HEK293T (cell line): Measurements from ENCODE around the gene ARHGEF18.
A peak's percentile ranks its signal among the peaks of the same experiment; 100 is the strongest.

ENCODE experiments used
- CTCF ChIA-PET: fragments of 350-600 bp; formaldehyde crosslinking; extraction: SDS; loops from one replicate; lab custom pipeline; 2021; ENCODE audit warnings: antibody characterized with exemption, inconsistent platforms; lab: Yijun Ruan, JAX
- POLR2A ChIA-PET: fragments of 350-600 bp; formaldehyde crosslinking; extraction: SDS; loops from one replicate; lab custom pipeline; 2020; ENCODE audit warnings: antibody characterized with exemption, inconsistent platforms; lab: Yijun Ruan, JAX
- DNase-seq: peaks from one replicate; pipeline ENCODE4 v3.0.0; 2012; ENCODE audit warnings: mixed read lengths; ENCODE audit errors: extremely low spot score
- ARNT ChIP-seq: fragments of 450-650 bp; IDR thresholded peaks from 2 replicates; pipeline ENCODE4 v1.6.1; 2017; ENCODE audit warnings: mild to moderate bottlenecking
- BHLHE40 ChIP-seq: fragments of 450-650 bp; IDR thresholded peaks from 2 replicates; pipeline ENCODE4 v1.6.1; 2016; ENCODE audit warnings: mild to moderate bottlenecking, moderate library complexity, borderline replicate concordance
- CTBP1 ChIP-seq: fragments of 450-650 bp; IDR thresholded peaks from 2 replicates; pipeline ENCODE4 v1.6.1; 2016; ENCODE audit warnings: borderline replicate concordance
- ELF4 ChIP-seq: fragments of 450-650 bp; IDR thresholded peaks from 2 replicates; pipeline ENCODE4 v1.6.1; 2017; ENCODE audit warnings: antibody characterized with exemption
- FOXA1 ChIP-seq: fragments of 450-650 bp; IDR thresholded peaks from 2 replicates; pipeline ENCODE4 v1.6.1; 2016; ENCODE audit warnings: mild to moderate bottlenecking
- FOXK2 ChIP-seq: fragments of 450-650 bp; IDR thresholded peaks from 2 replicates; pipeline ENCODE4 v1.6.1; 2016; ENCODE audit warnings: mild to moderate bottlenecking
- FOXM1 ChIP-seq: fragments of 450-650 bp; IDR thresholded peaks from 2 replicates; pipeline ENCODE4 v1.6.1; 2017; ENCODE audit warnings: mild to moderate bottlenecking, borderline replicate concordance
- HDGF ChIP-seq: fragments of 450-650 bp; IDR thresholded peaks from 2 replicates; pipeline ENCODE4 v1.6.1; 2017; ENCODE audit warnings: antibody characterized with exemption, borderline replicate concordance
- L3MBTL2 ChIP-seq: fragments of 450-650 bp; conservative IDR thresholded peaks from 2 replicates; pipeline ENCODE4 v1.6.1; 2016; ENCODE audit warnings: mild to moderate bottlenecking
- LEF1 ChIP-seq: fragments of 450-650 bp; IDR thresholded peaks from 2 replicates; pipeline ENCODE4 v1.6.1; 2017; ENCODE audit warnings: mild to moderate bottlenecking, borderline replicate concordance
- NFRKB ChIP-seq: fragments of 450-650 bp; IDR thresholded peaks from 2 replicates; pipeline ENCODE4 v1.6.1; 2016; ENCODE audit warnings: mild to moderate bottlenecking, moderate library complexity
- PKNOX1 ChIP-seq: fragments of 450-650 bp; IDR thresholded peaks from 2 replicates; pipeline ENCODE4 v1.6.1; 2016
- SP1 ChIP-seq: fragments of 450-650 bp; IDR thresholded peaks from 2 replicates; pipeline ENCODE4 v1.6.1; 2017
- SUZ12 ChIP-seq: fragments of 450-650 bp; IDR thresholded peaks from 2 replicates; pipeline ENCODE4 v1.6.1; 2016; ENCODE audit warnings: mild to moderate bottlenecking
- TARDBP ChIP-seq: fragments of 450-650 bp; IDR thresholded peaks from 2 replicates; pipeline ENCODE4 v1.6.1; 2016
- ZNF384 ChIP-seq: fragments of 450-650 bp; IDR thresholded peaks from 2 replicates; pipeline ENCODE4 v1.6.1; 2016

ARHGEF18 gene

GRCh38 chr19:7355151-7355820, 6.5 kb downstream of the ARHGEF18 start:
- ChIA-PET CTCF (interaction anchor here (0.9 to 1.9 kb wide), 4 partner anchors 25 to 873 kb away, joined by 3 to 9 read pairs (median 5); no protein-coding TSS in a partner anchor), POLR2A (no interaction called here)

GRCh38 chr19:7355871-7356270, 7.1 kb downstream of the ARHGEF18 start:
- no peak for DNase-seq
- ChIA-PET POLR2A (no interaction called here), CTCF (interaction anchor here (0.9 kb wide), 1 partner anchor 25 kb away, joined by 4 read pairs; no protein-coding TSS in a partner anchor)
- TF ChIP-seq TARDBP: no peak
- TF ChIP-seq ZNF384: no peak
- TF ChIP-seq L3MBTL2: no peak

More at GRCh38 chr19:7355151-7355820, 6.5 kb downstream of the ARHGEF18 start:
- TF ChIP-seq SUZ12 (no peak), ZNF384 (no peak)
- DNase-seq: no peak

GRCh38 chr19:7356899-7357627, 8.3 kb downstream of the ARHGEF18 start:
- POLR2A ChIA-PET: no interaction called here
- DNase-seq: peak; percentile 2
- no peak for TF ChIP-seq ARNT
- TF ChIP-seq LEF1: no peak
- no peak for TF ChIP-seq PKNOX1
- no peak for TF ChIP-seq SUZ12
- TF ChIP-seq FOXA1: no peak
- TF ChIP-seq TARDBP: no peak
- CTCF ChIA-PET: no interaction called here

- POLR2A ChIA-PET: no interaction called here
- TF ChIP-seq ARNT (no peak), SUZ12 (no peak), BHLHE40 (no peak)
- CTCF ChIA-PET: interaction anchor here (0.6 kb wide), 1 partner anchor 31 kb away, joined by 4 read pairs; no protein-coding TSS in a partner anchor
- no peak for DNase-seq
These were observed 9.4 kb downstream of the ARHGEF18 start for GRCh38 chr19:7358102-7358597.

GRCh38 chr19:7360393-7360984, 11.8 kb downstream of the ARHGEF18 start:
- no peak for TF ChIP-seq FOXM1
- TF ChIP-seq SUZ12: no peak
- ChIA-PET CTCF (interaction anchor here (0.6 kb wide), 1 partner anchor 1221 kb away, joined by 6 read pairs; no protein-coding TSS in a partner anchor), POLR2A (no interaction called here)
- DNase-seq: no peak

GRCh38 chr19:7363225-7363624, 14.5 kb downstream of the ARHGEF18 start:
- DNase-seq: no peak
- POLR2A ChIA-PET: no interaction called here
- CTCF ChIA-PET: no interaction called here
- TF ChIP-seq HDGF (no peak), BHLHE40 (no peak), NFRKB (no peak), ELF4 (no peak), SP1 (no peak), SUZ12 (no peak), LEF1 (no peak), FOXM1 (no peak), ARNT (no peak), ZNF384 (no peak), CTBP1 (no peak), FOXK2 (no peak), L3MBTL2 (no peak), PKNOX1 (no peak), TARDBP (no peak), FOXA1 (no peak)

- CTCF ChIA-PET: interaction anchor here (0.6 kb wide), 3 partner anchors 10 to 294 kb away, joined by 3 to 5 read pairs (median 3); no protein-coding TSS in a partner anchor
- no peak for DNase-seq
- POLR2A ChIA-PET: interaction anchor here (0.8 kb wide), 1 partner anchor 298 kb away, joined by 3 read pairs; no protein-coding TSS in a partner anchor
- TF ChIP-seq FOXM1: no peak
- no peak for TF ChIP-seq NFRKB
- no peak for TF ChIP-seq SP1
- TF ChIP-seq ZNF384: no peak
- no peak for TF ChIP-seq FOXK2
- TF ChIP-seq L3MBTL2: no peak
- no peak for TF ChIP-seq BHLHE40
- no peak for TF ChIP-seq TARDBP
- TF ChIP-seq HDGF: no peak
- TF ChIP-seq CTBP1: no peak
- no peak for TF ChIP-seq FOXA1
These were observed 18.1 kb downstream of the ARHGEF18 start for GRCh38 chr19:7366701-7367420.
